WERI-Rb-1 (cell line): ENCODE measurements around the gene LHFPL5.

Experiments
- DNase-seq: peaks from one replicate; pipeline ENCODE4 v3.0.0-alpha.2; 2020
- H3K27ac ChIP-seq: fragments of 250-450 bp; sonication (Bioruptor Pico); 2 replicates; pipeline ENCODE4 v1.5.1; 2020; ENCODE audit warnings: mild to moderate bottlenecking, moderate library complexity
- H3K27me3 ChIP-seq: fragments of 250-450 bp; sonication (Bioruptor Pico); 2 replicates; pipeline ENCODE4 v1.5.1; 2021; ENCODE audit warnings: mild to moderate bottlenecking, low read depth, moderate library complexity; ENCODE audit not compliant: insufficient read depth, severe bottlenecking
- H3K36me3 ChIP-seq: fragments of 250-450 bp; sonication (Bioruptor Pico); 2 replicates; pipeline ENCODE4 v1.5.1; 2020; ENCODE audit warnings: mild to moderate bottlenecking, moderate library complexity
- H3K4me3 ChIP-seq: 2 replicates; pipeline ENCODE4 v1.5.1; 2011; ENCODE audit warnings: low read depth, mild to moderate bottlenecking, control low read depth, low read length
- H3K9me3 ChIP-seq: fragments of 250-450 bp; sonication (Bioruptor Pico); 2 replicates; pipeline ENCODE4 v1.5.1; 2021; ENCODE audit warnings: mild to moderate bottlenecking, moderate library complexity; ENCODE audit not compliant: severe bottlenecking
- TF ChIP-seq, protein P1 (sequence below): IDR thresholded peaks from 2 replicates; pipeline ENCODE4 v1.5.1; 2011; ENCODE audit warnings: low read depth, mild to moderate bottlenecking, control low read depth, inconsistent platforms, low read length

Gene LHFPL5

DNA sequence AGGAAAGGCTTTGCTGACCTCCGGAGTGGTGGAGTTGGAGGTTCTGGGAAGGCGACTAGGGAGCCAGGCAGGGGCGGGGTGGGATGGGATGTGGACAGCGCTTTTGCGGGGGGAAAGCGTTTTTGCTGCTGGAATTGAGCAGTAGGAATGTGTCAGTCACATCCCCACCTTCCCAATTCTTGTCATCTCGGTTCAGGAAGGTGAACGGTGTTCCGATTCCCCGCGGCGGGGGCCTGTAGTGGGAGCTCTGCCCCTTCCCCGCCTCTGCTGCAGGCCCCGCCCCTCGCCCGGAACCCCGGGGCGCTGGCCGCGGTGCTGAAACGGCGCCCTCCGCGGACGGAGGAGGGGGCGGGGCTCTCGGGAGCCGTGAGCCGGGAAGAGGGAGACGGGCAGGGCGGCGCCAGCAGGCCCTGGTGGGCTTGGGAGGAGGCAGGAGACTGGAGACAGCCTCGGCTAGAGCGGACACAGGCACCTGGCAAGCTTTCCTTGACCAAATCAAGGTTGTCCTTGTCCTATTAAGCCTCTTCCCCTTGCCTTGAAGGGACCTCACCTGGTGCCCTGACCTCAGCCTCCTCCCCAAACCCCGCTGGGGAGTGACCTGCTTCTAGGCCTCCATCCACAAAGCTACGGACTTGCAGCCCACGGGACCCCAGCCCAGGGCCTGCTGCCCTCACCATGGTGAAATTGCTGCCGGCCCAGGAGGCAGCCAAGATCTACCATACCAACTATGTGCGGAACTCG lies at the start of gene LHFPL5:
Gene LHFPL5, plus strand, starts transcription at position 357 of the 741 bp plus-strand sequence. Its CDS starts 319 bp downstream, at position 676.
- Histone ChIP-seq H3K36me3 (no peaks in the 10 kb centered on the region), H3K4me3 (peak within 1 kb of the TSS; percentile 61), H3K27me3 (no peaks in the 10 kb centered on the region), H3K27ac (peak within 1 kb of the TSS; percentile 58), H3K9me3 (no peaks in the 10 kb centered on the region)
- DNase-seq = peak; percentile 91
- TF ChIP-seq, protein P1, sequence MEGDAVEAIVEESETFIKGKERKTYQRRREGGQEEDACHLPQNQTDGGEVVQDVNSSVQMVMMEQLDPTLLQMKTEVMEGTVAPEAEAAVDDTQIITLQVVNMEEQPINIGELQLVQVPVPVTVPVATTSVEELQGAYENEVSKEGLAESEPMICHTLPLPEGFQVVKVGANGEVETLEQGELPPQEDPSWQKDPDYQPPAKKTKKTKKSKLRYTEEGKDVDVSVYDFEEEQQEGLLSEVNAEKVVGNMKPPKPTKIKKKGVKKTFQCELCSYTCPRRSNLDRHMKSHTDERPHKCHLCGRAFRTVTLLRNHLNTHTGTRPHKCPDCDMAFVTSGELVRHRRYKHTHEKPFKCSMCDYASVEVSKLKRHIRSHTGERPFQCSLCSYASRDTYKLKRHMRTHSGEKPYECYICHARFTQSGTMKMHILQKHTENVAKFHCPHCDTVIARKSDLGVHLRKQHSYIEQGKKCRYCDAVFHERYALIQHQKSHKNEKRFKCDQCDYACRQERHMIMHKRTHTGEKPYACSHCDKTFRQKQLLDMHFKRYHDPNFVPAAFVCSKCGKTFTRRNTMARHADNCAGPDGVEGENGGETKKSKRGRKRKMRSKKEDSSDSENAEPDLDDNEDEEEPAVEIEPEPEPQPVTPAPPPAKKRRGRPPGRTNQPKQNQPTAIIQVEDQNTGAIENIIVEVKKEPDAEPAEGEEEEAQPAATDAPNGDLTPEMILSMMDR = peak; percentile 19; the same call in 1 of the 2 replicates

DNA sequence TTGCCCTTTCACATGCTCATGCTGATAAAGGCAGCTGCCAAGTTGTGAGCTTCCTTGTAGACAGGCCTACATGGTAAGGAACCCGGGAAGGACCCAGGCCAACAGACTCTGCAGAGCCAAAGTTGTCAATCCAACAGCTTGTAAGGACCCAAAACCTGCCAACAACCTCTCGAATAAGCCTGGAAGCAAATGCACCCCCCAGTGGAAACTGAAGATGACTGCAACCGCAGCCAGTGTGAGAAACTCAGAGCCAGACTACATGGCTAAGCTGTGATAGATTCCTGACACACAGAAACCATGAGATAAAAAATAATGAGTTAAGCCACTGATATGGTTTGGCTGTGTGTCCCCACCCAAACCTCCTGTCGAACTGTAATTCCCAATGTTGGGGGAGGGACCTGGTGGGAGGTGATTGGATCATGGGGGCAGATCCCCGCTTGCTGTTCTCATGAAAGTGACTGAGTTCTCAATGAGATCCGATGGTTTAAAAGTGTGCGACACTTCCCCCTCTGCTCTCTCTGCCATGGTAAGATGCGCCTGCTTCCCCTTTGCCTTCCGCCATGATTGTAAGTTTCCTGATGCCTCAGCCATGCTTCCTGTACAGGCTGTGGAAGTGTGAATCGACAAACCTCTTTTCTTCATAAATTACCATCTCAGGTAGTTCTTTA lies 47.6 kb upstream of the LHFPL5 start:
- H3K4me3 ChIP-seq = no peak overlapping the region
- H3K27me3 ChIP-seq = no peaks in the 10 kb centered on the region
- H3K27ac ChIP-seq = no peak overlapping the region
- TF ChIP-seq, protein P1 = peak; percentile 91
- peak; percentile 79 for DNase-seq
- no peaks in the 10 kb centered on the region for H3K9me3 ChIP-seq
- H3K36me3 ChIP-seq = no peaks in the 10 kb centered on the region

DNA sequence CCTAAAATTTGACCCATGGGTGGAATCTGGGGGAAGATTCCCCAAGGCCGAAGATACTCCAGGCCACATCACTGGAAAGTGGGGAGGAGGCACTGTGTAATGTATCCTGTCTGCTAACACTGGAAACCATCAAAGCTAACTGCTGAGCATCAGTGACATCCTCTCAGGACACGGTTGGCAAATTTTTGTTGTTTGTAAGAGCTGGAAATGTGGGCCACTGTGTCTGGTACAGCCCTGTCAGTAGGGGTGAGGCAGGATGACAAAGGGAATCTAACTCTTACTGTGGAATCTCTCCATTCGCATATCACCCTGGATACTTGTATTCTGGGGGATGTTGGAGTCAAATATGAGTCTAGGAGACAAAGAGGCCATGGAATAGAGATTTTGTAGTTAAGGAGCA lies 45.7 kb upstream of the LHFPL5 start:
- no peak overlapping the region for H3K4me3 ChIP-seq
- TF ChIP-seq, protein P1 = no peak
- no peaks in the 10 kb centered on the region for H3K27me3 ChIP-seq
- H3K36me3 ChIP-seq = no peaks in the 10 kb centered on the region
- H3K27ac ChIP-seq = no peak overlapping the region
- H3K9me3 ChIP-seq = no peaks in the 10 kb centered on the region
- no peak for DNase-seq

DNA sequence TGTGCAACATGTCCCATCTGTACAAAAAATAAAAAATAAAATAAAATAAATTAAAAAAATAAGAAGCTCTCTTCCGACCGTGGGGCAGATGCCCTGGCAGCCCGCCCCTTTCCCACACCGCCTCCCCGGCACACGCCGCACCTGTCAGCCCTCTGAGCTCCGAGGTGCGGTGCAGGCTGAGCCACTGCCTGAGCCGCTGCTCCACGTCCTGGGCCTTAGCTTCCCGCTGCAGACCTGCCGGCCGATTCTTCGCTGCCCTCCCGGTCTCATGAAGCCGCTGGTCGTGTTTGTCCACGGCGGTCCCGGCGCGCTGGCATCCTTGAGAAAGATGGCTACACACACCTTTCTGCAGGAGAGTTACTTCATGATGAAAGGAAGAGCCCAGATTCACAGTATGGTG lies 39.4 kb upstream of the LHFPL5 start:
- no peak for DNase-seq
- no peaks in the 10 kb centered on the region for H3K9me3 ChIP-seq
- TF ChIP-seq, protein P1 = no peak
- no peaks in the 10 kb centered on the region for H3K27me3 ChIP-seq
- H3K36me3 ChIP-seq = no peaks in the 10 kb centered on the region
- H3K4me3 ChIP-seq = no peak overlapping the region
- H3K27ac ChIP-seq = no peak overlapping the region

DNA sequence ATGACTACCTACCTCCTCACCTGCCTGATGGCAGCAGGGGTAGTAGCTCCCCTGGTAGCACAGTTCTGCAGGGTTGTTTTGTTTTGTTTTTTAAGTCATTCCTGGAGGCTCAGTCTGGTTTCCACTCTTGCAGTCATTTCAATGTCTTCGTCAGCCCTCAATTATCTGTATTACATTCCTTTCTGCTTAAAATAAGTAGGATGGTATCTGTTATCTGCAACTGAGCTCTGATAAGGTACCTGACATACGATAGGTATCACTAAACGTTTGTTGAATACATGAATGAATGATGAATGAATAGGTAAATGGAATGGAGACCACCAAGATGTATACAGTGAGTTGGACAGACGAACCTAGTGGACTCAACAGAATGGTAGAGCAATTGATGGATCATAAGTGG lies 35.9 kb upstream of the LHFPL5 start:
- no peaks in the 10 kb centered on the region for H3K36me3 ChIP-seq
- DNase-seq = no peak
- H3K4me3 ChIP-seq = no peak overlapping the region
- no peak overlapping the region for H3K27ac ChIP-seq
- TF ChIP-seq, protein P1 = no peak
- no peaks in the 10 kb centered on the region for H3K27me3 ChIP-seq
- H3K9me3 ChIP-seq = no peaks in the 10 kb centered on the region

DNA sequence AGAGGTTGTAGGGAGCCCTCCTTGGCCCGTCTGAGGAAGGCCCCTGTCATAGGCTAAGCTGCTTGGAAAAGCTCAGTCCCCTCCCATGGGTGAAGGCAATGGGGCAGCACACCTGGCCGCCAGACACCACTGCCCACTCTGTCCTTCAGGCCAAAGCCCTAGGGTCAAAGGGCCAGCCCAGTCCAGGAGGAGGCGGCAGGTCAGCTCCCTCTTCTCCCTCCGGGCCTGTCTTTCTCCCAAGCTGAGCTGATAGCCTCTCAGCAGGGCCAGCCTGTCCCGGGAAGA lies 33.9 kb upstream of the LHFPL5 start:
- no peak for DNase-seq
- Histone ChIP-seq H3K27ac (no peak overlapping the region), H3K9me3 (peaks cover 3% of the 10 kb centered on the region), H3K36me3 (no peaks in the 10 kb centered on the region), H3K27me3 (no peaks in the 10 kb centered on the region), H3K4me3 (no peak overlapping the region)
- TF ChIP-seq, protein P1 = no peak
